ENCODE data around the gene PGM2. TPM values are rescaled to one million over a fixed set of nuclear protein-coding genes. Genes with fewer than 3 reads are reported as not detected.
A peak's percentile ranks its signal among the peaks of the same experiment; 100 is the strongest.
"Not testable (repeated sequence)": the region's sequence is repeated elsewhere in the genome, so short reads cannot be mapped to it uniquely, and the experiment has no call there.

The PGM2 gene
- total RNA-seq, 2 donors from 2014 or later = 21.5 to 25.1 TPM

DNA sequence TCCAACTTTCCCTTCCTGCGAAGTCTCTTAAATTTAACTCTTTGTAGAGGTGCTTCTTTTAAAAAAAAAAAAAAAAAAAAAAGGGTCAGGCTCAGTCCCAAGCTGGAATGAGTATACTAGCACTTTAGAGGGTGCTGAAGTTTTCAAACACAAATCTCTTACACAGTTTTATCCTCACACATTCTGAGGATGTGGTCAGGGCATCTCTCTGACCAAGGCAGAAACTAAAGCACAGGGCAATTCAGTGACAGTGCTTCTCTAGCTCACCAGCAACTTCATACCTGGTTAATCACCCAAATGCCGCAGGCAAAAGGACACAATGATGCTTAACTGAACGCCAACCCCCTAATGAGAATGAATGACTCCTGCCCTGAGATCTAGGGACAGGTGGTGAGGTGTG, 9.8 kb upstream of the PGM2 start:
- Histone ChIP-seq H3K27ac (ENCODE audit: low read depth, low read length) (no peak overlapping the region), H3K9ac (ENCODE audit: extremely low read depth, low read length, poor library complexity, severe bottlenecking) (no peak overlapping the region), H3K27me3 (ENCODE audit: control insufficient read depth, insufficient read depth, low read length, poor library complexity, severe bottlenecking) (no peaks in the 10 kb centered on the region), H3K4me1 (ENCODE audit: control insufficient read depth, insufficient read depth, low read length) (no peaks in the 10 kb centered on the region), H3K4me3 (ENCODE audit: low read length) (no peak overlapping the region), H3K9me3 (ENCODE audit: control insufficient read depth, low read length) (no peaks in the 10 kb centered on the region), H3K36me3 (ENCODE audit: control insufficient read depth, insufficient read depth, low read length) (no peaks in the 10 kb centered on the region)
- peaks cover 12% of the 10 kb centered on the region for H3K9me3 Mint-ChIP-seq
- H3K36me3 Mint-ChIP-seq (ENCODE audit: low read depth) = no peaks in the 10 kb centered on the region
- DNase-seq = no peak
- no peak overlapping the region for H3K4me3 Mint-ChIP-seq
- H3K4me1 Mint-ChIP-seq = no peaks in the 10 kb centered on the region
- peak overlapping the region; percentile 18 for H3K27ac Mint-ChIP-seq
- 90 to 100% methylated on average over 2 of the region's 3 CpGs for WGBS, 2 experiments (ENCODE audit: insufficient coverage in 1 of 2, insufficient read length in 1 of 2)
- TF ChIP-seq, protein P1, sequence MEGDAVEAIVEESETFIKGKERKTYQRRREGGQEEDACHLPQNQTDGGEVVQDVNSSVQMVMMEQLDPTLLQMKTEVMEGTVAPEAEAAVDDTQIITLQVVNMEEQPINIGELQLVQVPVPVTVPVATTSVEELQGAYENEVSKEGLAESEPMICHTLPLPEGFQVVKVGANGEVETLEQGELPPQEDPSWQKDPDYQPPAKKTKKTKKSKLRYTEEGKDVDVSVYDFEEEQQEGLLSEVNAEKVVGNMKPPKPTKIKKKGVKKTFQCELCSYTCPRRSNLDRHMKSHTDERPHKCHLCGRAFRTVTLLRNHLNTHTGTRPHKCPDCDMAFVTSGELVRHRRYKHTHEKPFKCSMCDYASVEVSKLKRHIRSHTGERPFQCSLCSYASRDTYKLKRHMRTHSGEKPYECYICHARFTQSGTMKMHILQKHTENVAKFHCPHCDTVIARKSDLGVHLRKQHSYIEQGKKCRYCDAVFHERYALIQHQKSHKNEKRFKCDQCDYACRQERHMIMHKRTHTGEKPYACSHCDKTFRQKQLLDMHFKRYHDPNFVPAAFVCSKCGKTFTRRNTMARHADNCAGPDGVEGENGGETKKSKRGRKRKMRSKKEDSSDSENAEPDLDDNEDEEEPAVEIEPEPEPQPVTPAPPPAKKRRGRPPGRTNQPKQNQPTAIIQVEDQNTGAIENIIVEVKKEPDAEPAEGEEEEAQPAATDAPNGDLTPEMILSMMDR (conservative IDR thresholded peaks at IDR 0.05) = no peak
- H3K27me3 Mint-ChIP-seq (ENCODE audit: insufficient read depth) = peaks cover 1% of the 10 kb centered on the region

DNA sequence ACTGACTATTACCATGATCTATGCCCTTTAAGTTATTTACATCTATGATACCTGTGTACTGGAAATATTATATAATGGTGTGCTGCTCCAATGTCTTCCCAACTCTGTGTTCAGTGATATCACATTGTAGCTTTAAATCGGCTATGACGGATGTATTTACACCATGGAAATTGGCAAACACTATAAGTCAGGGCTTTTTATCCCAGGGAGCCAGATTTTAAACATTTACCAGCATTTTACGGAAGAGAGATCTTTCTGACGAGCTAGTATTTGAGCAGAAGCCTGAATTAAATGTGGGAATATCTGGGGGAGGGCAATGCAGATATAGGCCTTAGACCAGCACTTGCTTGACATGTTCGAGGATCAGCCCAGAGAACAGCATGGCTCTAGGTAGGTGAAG, 7.7 kb upstream of the PGM2 start:
- no peak overlapping the region for H3K4me3 Mint-ChIP-seq
- H3K36me3 Mint-ChIP-seq (ENCODE audit: low read depth) = no peaks in the 10 kb centered on the region

DNA sequence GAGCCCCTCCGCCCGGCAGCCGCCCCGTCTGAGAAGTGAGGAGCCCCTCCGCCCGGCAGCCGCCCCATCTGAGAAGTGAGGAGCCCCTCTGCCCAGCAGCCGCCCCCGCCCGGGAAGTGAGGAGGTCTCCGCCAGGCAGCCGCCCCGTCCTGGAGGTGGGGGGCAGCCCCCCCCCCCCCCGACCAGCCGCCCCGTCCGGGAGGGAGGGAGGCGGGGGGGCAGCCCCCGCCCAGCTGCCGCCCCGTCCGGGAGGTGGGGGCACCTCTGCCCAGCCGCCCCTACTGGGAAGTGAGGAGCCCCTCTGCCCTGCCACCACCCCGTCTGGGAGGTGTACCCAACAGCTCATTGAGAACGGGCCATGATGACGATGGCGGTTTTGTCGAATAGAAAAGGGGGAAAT, 6.0 kb upstream of the PGM2 start:
- not testable (repeated sequence) for H3K36me3 Mint-ChIP-seq (ENCODE audit: low read depth); H3K27me3 ChIP-seq (ENCODE audit: control insufficient read depth, insufficient read depth, low read length, poor library complexity, severe bottlenecking); H3K27me3 Mint-ChIP-seq (ENCODE audit: insufficient read depth); H3K27ac Mint-ChIP-seq; H3K27ac ChIP-seq (ENCODE audit: low read depth, low read length); H3K4me1 ChIP-seq (ENCODE audit: control insufficient read depth, insufficient read depth, low read length); H3K9me3 ChIP-seq (ENCODE audit: control insufficient read depth, low read length); H3K4me3 ChIP-seq (ENCODE audit: low read length); DNase-seq; H3K4me3 Mint-ChIP-seq; H3K9ac ChIP-seq (ENCODE audit: extremely low read depth, low read length, poor library complexity, severe bottlenecking); H3K36me3 ChIP-seq (ENCODE audit: control insufficient read depth, insufficient read depth, low read length); H3K4me1 Mint-ChIP-seq
- 95 to 100% methylated on average over 1 to 14 of the region's 28 CpGs for WGBS, 2 experiments (ENCODE audit: insufficient coverage in 1 of 2, insufficient read length in 1 of 2)
- H3K9me3 Mint-ChIP-seq = peaks cover 12% of the 10 kb centered on the region

More for the DNA sequence above, 7.7 kb upstream of the PGM2 start:
- Mint-ChIP-seq H3K27me3 (ENCODE audit: insufficient read depth) (peaks cover 1% of the 10 kb centered on the region), H3K4me1 (no peaks in the 10 kb centered on the region), H3K27ac (no peak overlapping the region), H3K9me3 (peaks cover 12% of the 10 kb centered on the region)
- Histone ChIP-seq H3K27me3 (ENCODE audit: control insufficient read depth, insufficient read depth, low read length, poor library complexity, severe bottlenecking) (no peaks in the 10 kb centered on the region), H3K4me1 (ENCODE audit: control insufficient read depth, insufficient read depth, low read length) (no peaks in the 10 kb centered on the region), H3K4me3 (ENCODE audit: low read length) (no peak overlapping the region), H3K9me3 (ENCODE audit: control insufficient read depth, low read length) (no peaks in the 10 kb centered on the region), H3K27ac (ENCODE audit: low read depth, low read length) (no peak overlapping the region), H3K9ac (ENCODE audit: extremely low read depth, low read length, poor library complexity, severe bottlenecking) (no peak overlapping the region), H3K36me3 (ENCODE audit: control insufficient read depth, insufficient read depth, low read length) (no peaks in the 10 kb centered on the region)
- DNase-seq = no peak
- 91 to 97% methylated on average over 5 of the region's 5 CpGs for WGBS, 2 experiments (ENCODE audit: insufficient coverage in 1 of 2, insufficient read length in 1 of 2)
- TF ChIP-seq, protein P1 (conservative IDR thresholded peaks at IDR 0.05) = no peak

DNA sequence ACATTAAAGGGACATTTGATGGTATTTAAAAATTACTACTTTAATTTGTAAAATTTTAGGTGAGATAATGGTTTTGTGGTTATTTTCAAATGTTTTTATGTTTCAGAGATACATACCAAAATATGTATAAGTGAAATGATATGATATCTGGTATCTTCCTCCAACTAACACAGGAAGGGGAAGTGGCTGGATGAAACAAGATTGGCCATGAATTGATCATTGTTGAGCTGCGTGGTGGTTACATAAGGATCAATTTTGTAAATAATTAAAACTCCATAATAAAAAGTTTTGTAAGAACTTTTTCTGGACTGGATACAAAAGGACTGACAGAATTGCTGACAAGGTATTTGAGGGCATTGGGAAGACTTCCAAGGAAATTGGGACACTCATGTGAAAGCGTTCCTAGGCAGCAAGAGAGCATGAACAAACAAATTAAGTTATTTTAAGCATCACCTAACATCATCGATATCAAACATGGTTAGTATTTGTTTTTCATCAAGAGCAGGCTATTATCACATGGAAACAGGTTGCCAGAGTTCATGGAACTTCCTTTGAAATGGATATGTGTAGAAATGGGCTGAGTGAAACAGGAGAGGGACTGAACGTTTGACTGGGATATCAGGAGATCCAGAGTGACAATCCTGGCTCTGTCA, 4.4 kb upstream of the PGM2 start:
- TF ChIP-seq, protein P1 (conservative IDR thresholded peaks at IDR 0.05) = no peak

More for the DNA sequence above, 4.4 kb upstream of the PGM2 start:
- Mint-ChIP-seq H3K36me3 (ENCODE audit: low read depth) (no peaks in the 10 kb centered on the region), H3K27ac (no peak overlapping the region), H3K9me3 (peaks cover 12% of the 10 kb centered on the region), H3K27me3 (ENCODE audit: insufficient read depth) (peaks cover 4% of the 10 kb centered on the region), H3K4me1 (no peaks in the 10 kb centered on the region), H3K4me3 (no peak overlapping the region)
- no peaks in the 10 kb centered on the region for H3K9me3 ChIP-seq (ENCODE audit: control insufficient read depth, low read length)
- H3K9ac ChIP-seq (ENCODE audit: extremely low read depth, low read length, poor library complexity, severe bottlenecking) = no peak overlapping the region
- no peaks in the 10 kb centered on the region for H3K27me3 ChIP-seq (ENCODE audit: control insufficient read depth, insufficient read depth, low read length, poor library complexity, severe bottlenecking)
- DNase-seq = no peak
- no peak overlapping the region for H3K27ac ChIP-seq (ENCODE audit: low read depth, low read length)
- no peaks in the 10 kb centered on the region for H3K4me1 ChIP-seq (ENCODE audit: control insufficient read depth, insufficient read depth, low read length)
- no peaks in the 10 kb centered on the region for H3K36me3 ChIP-seq (ENCODE audit: control insufficient read depth, insufficient read depth, low read length)
- WGBS, 2 experiments (ENCODE audit: insufficient coverage in 1 of 2, insufficient read length in 1 of 2) = 87 to 91% methylated on average over 3 to 4 of the region's 4 CpGs
- no peak overlapping the region for H3K4me3 ChIP-seq (ENCODE audit: low read length)
